Activated T-cell treated with anti-CD3 and anti-CD28 coated beads, Interleukin-2, amount 50 U/mL, for 4 hours (primary cell): ENCODE data around the gene BCL2L15. TPM values are rescaled to one million over a fixed set of nuclear protein-coding genes. Genes with fewer than 3 reads are reported as not detected.

Experiments
- ATAC-seq, 2 donors: fragments of 200-7000 bp; cut with Tn5 transposase; one replicate each; pipeline ENCODE4 v1.10.0; 2021
- DNase-seq: peaks from one replicate; pipeline ENCODE4 v3.0.0-alpha.2; 2020
- H3K27me3 Mint-ChIP-seq: one replicate; pipeline ENCODE4 v1.8.0; 2021; ENCODE audit warnings: low read depth, mixed read lengths
- H3K36me3 Mint-ChIP-seq: one replicate; pipeline ENCODE4 v1.8.0; 2022; ENCODE audit warnings: mixed read lengths; ENCODE audit not compliant: insufficient read depth
- H3K4me1 Mint-ChIP-seq: one replicate; pipeline ENCODE4 v1.8.0; 2021; ENCODE audit warnings: low read depth, mixed read lengths
- H3K4me3 Mint-ChIP-seq: one replicate; pipeline ENCODE4 v1.8.0; 2021; ENCODE audit warnings: mild to moderate bottlenecking, moderate library complexity, mixed read lengths
- H3K9me3 Mint-ChIP-seq: one replicate; pipeline ENCODE4 v1.8.0; 2021; ENCODE audit warnings: mixed read lengths
- total RNA-seq, 3 donors: library from RNA; stranded (reverse); gene quantifications; one replicate each; pipeline ENCODE4 v1.2.1, GENCODE V29; 2021

The BCL2L15 gene
- total RNA-seq = 1 to 10 TPM in 2 of 3 donors, under 1 TPM in 1; 0.74 to 1.6 (median 1.4) TPM

DNA sequence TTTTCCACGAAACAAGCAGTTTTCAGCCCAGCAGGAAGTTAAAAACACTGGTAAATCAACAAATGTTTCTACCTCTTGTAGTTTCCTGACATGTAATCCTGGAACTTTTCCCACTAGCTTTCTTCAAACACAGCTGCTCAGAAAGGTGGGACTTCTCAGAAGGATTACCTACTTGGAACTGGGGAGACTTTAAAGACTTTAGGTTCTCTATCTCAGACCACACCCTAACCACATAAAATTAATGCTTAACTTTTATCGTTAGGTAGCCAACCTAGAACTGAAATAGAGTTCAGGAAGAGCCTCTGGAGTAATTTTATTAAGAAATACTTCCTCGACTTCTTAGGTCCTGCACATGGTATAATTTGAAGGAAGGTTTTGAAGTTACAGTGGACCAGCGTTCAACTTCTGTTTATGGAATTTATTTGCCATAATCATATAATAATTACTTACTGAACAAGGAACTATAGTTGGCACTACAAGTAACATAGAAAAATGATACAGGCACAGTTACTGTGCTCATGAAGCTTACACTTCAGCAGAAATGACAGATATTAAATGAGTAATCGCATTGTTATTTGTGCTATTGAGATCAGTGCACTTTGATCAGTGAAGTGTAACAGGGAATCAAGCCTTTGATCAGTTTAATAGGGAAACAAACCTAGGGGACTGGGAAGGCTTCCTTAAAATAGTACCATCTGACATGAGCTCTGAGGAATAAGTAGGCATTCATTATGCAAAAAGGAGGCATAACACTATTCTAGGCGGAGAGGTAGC is at the start of gene BCL2L15:
Gene BCL2L15, minus strand, starts transcription at position 180 of the 774 bp plus-strand sequence. CDS start 206 bp downstream, outside the sequence.
- Mint-ChIP-seq H3K36me3 (peaks cover 8% of the 10 kb centered on the region), H3K9me3 (no peaks in the 10 kb centered on the region), H3K4me3 (no peak within 1 kb of the TSS), H3K27me3 (no peaks in the 10 kb centered on the region), H3K4me1 (peaks cover 30% of the 10 kb centered on the region)
- DNase-seq (no peak), ATAC-seq (no peak)

DNA sequence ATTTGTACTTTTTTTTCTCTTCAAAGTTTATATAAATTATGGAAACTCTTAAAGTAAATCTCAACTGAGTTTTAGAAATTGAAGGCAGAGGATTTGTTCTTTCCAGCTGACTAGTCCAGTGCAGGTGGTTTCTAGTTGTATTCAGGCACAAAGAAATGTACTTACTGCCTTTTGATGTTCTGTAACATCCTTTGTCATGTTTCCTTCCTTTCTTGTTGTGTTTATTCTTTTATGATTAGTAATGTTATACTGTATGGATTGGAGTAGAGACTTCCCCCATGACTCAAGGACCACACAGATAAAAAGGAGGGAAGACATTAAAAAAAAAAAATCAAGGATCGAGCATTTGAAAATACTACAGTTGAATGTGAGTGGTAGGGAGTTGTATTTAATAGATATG is 49.8 kb upstream of the BCL2L15 start:
- no peak for DNase-seq
- Mint-ChIP-seq H3K9me3 (no peaks in the 10 kb centered on the region), H3K27me3 (no peaks in the 10 kb centered on the region), H3K36me3 (peaks cover 33% of the 10 kb centered on the region), H3K4me1 (peaks cover 89% of the 10 kb centered on the region), H3K4me3 (peak overlapping the region; percentile 61)
- ATAC-seq = no peak

DNA sequence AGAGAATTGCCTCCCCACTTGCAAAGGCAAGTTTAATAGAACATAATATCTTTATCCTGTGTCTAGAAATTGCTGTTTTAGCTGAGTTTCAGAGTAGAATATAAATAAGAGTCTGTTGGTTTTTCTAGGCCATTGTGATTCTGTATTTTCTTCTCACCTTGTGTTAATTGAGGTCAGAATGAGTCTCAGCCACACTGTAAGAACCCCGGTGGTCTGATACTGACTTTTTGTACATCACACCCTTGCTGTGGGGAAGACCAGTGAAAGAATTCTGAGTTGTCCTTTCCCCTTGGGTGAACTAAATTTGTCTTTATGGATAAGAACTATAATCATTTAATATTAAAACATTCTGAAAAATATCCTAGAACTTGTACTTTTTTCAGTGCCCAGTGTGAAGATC is 48.6 kb upstream of the BCL2L15 start:
- DNase-seq = no peak
- Mint-ChIP-seq H3K9me3 (no peaks in the 10 kb centered on the region), H3K4me3 (no peak overlapping the region), H3K4me1 (peaks cover 93% of the 10 kb centered on the region), H3K36me3 (peaks cover 29% of the 10 kb centered on the region), H3K27me3 (no peaks in the 10 kb centered on the region)
- ATAC-seq = no peak

DNA sequence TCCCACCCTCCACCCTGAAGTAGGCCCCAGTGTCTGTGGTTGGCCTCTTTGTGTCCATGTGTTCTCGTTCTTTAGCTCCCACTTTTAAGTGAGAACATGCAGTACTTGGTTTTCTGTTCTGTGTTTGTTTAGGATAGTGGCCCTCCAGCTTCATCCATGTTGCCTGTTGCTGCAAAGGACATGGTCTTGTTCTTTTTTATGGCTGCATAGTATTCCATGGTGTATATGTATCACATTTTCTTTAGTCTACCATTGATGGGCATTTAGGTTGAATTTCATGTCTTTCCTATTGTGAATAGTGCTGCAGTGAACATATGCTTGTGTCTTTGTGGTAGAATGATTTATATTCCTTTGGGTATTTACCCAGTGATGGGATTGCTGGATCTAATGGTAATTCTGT is 47.8 kb upstream of the BCL2L15 start:
- H3K36me3 Mint-ChIP-seq = peaks cover 21% of the 10 kb centered on the region
- H3K9me3 Mint-ChIP-seq = no peaks in the 10 kb centered on the region
- no peak for DNase-seq
- peaks cover 93% of the 10 kb centered on the region for H3K4me1 Mint-ChIP-seq
- H3K4me3 Mint-ChIP-seq = no peak overlapping the region
- no peaks in the 10 kb centered on the region for H3K27me3 Mint-ChIP-seq
- ATAC-seq = no peak

DNA sequence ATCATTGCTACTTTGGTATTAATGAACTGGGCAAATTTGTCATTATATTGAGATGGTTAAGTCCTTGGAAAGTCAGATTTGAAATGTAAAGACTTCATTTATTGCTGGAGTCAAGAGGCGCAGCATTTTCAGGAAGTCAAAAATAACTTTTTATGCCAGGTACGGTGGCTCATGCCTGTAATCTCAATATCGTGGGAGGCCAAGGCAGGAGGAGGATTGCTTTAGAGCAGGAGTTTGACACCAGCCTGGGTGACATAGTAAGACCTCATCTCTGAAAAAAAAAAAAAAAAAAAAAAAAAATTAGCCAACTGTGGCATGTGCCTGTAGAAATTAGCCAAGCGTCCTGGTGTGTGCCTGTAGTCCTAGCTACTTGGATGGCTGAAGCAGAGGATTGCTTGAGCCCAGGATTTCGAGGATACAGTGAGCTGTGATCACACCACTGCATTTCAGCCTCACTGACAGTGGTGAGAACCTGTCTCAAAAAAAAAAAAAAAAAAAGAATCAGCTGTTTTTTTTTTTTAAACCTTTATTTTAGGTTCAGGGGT is 47.2 kb upstream of the BCL2L15 start:
- Mint-ChIP-seq H3K4me1 (peaks cover 88% of the 10 kb centered on the region), H3K9me3 (no peaks in the 10 kb centered on the region), H3K4me3 (no peak overlapping the region), H3K36me3 (peaks cover 21% of the 10 kb centered on the region), H3K27me3 (no peaks in the 10 kb centered on the region)
- no peak for ATAC-seq
- no peak for DNase-seq

DNA sequence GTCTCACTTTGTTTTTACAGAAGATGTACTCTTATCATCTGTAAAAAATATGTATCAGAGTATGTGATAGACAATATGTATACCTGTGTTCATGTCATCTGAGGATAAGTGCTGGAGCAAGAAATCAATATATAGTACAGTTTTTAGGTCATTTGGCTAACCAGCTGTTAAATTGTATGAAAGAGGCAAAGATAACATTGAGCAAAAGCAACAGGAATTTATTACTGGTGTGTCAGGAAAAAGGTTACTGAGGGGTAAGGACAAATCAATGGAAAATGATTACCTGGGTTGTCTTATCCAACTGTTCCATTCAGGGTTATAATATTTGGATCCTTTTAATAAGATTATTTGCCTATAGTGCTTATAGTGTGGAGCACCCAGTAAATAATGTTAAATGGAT is 46.6 kb upstream of the BCL2L15 start:
- H3K9me3 Mint-ChIP-seq = no peaks in the 10 kb centered on the region
- DNase-seq (no peak), ATAC-seq (no peak)
- H3K36me3 Mint-ChIP-seq = peaks cover 21% of the 10 kb centered on the region
- peak overlapping the region; percentile 95 for H3K4me3 Mint-ChIP-seq
- no peaks in the 10 kb centered on the region for H3K27me3 Mint-ChIP-seq
- peaks cover 84% of the 10 kb centered on the region for H3K4me1 Mint-ChIP-seq

DNA sequence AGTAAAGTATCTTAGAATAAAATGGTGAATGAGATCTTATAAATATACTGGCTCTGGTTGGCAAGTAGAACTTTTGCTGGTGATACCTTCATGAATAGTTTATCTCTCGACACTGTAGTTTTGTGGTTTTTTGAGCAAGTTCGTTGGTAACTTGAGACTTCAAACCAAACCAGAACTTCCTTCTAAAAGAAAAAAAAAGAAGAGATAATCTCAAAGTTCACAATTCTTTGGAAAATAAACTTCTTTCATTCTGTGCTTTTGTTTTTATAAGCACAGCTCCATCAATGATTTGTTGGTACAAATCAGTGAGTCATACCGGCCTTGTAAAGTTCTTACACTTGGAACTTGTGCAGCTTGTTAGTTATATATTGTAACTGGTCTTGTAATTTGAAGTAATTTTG is 44.1 kb upstream of the BCL2L15 start:
- DNase-seq (no peak), ATAC-seq (no peak)
- peak overlapping the region; percentile 95 for H3K4me3 Mint-ChIP-seq
- H3K4me1 Mint-ChIP-seq = peaks cover 74% of the 10 kb centered on the region
- H3K36me3 Mint-ChIP-seq = peaks cover 16% of the 10 kb centered on the region
- no peaks in the 10 kb centered on the region for H3K27me3 Mint-ChIP-seq
- H3K9me3 Mint-ChIP-seq = no peaks in the 10 kb centered on the region

DNA sequence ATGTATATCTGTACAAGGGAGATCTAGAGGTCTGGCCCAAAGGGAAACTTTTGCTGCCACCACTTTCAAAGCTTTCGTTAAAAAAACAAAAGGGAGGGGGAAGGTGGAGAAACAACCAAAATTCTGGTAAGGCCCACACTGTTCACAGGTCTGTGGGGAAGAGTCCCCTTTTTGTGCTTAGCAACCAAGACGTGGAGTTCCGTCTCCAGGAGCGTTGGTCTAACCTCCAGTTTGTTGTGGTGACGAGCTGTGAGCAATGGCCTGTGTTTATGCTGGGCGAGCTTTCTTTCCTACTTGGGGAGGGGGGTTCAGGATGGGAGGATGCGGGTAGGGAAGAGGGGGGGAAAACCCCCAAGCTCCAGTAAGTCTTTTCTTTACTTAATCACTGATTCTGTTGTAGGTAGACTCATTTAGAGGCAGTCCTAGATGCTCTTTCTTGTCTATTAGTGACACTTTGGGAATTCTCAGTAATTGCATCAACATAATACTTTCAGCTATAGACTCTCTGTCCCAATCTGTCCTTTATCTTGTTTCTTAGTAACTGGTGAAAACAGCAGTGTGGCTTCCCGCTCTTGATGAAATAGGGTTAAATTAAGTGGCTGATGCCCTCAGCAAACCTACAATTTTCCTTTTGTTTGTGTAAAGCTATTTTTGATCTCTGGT is 43.2 kb upstream of the BCL2L15 start:
- ATAC-seq = peak; percentile 44 to 51

DNA sequence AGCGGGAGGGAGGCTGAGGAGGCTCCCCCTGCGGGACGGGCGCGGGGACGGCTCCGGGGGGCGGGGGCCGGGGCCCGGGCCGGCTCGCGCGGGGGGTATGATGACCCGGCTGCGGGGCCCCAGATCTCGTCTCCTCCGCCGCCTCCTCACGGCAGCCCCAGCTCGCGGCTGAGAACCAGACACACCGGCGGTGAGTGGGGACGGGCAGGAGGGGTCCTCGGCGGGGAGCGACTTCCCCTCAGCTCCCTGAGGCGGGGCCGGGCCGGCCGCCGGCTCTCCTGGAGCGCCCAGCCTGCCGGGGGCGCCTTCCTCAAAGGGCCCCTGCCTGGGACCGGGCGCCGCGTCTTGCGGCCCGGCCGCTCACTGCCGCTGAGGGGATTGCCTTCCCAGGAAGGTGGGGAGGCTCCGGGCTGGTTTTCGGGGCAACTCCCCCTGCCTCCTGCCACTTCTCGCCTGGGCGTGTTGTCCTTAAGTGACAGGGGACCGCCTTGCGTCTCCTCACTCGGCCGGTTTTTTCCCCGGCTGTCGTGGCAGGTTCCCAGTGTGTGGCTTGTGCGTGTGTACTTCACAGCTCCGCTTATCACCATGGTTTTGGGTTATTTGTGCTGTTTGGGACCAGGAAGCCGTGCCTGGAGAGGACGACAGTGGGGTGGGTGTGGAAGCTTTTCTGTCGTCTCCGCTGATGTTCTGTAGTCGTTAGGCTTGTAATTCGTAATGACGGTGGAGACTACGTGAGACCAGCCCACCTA is 42.5 kb upstream of the BCL2L15 start:
- Mint-ChIP-seq H3K4me3 (peak overlapping the region; percentile 95), H3K9me3 (no peaks in the 10 kb centered on the region), H3K27me3 (no peaks in the 10 kb centered on the region), H3K4me1 (peaks cover 58% of the 10 kb centered on the region), H3K36me3 (peaks cover 16% of the 10 kb centered on the region)
- DNase-seq (peak; percentile 41), ATAC-seq (peak; percentile 47 to 51)

More for the DNA sequence above, 43.2 kb upstream of the BCL2L15 start:
- Mint-ChIP-seq H3K4me1 (peaks cover 65% of the 10 kb centered on the region), H3K4me3 (peak overlapping the region; percentile 95), H3K36me3 (peaks cover 16% of the 10 kb centered on the region), H3K27me3 (no peaks in the 10 kb centered on the region), H3K9me3 (no peaks in the 10 kb centered on the region)
- peak; percentile 45 for DNase-seq

DNA sequence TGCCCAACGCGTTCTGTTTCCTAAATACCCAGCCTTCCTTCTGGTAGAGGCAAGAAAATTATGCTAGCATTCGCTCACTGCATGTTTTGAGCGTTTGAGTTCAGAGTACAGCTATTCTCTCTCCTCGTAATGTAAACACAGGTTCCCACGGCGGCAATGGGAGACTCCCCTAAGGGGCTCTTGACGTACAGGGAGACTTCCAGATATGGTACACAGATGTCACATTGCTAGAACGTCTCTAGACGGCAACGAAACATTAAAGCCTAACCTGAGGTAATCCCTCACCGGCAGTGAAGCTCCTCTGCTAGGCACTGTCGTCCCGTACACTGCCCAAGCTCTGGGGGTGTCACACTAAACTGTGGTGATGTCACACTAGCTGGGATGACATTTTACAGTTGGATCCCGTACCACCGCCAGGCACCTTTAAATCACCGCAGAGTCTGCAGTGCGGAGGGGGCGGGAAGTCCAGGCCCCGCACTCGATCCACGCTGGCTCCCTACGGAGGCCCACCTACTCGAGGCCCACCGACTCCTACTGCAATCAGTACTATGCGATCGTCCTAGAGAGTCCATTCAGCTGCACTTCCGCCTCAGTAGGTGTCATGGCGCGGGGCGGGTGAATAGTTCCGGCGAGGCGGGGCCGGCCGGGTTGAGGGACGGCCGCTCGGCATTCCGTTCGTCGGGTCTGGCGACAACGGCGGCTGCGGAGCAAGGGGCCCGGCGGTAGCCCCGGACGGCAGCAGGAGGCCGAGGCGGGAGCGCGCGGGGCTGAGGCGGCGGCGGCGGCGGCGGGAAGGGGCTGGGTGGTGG is 41.8 kb upstream of the BCL2L15 start, which contains the start of gene HIPK1:
Gene HIPK1, plus strand, starts transcription at position 384 of the 809 bp plus-strand sequence.
- peaks cover 53% of the 10 kb centered on the region for H3K4me1 Mint-ChIP-seq
- peaks cover 13% of the 10 kb centered on the region for H3K36me3 Mint-ChIP-seq
- peak; percentile 72 to 73 for ATAC-seq
- peak within 1 kb of the TSS; percentile 97 for H3K4me3 Mint-ChIP-seq
- no peaks in the 10 kb centered on the region for H3K27me3 Mint-ChIP-seq
- H3K9me3 Mint-ChIP-seq = no peaks in the 10 kb centered on the region
- DNase-seq = peak; percentile 87

DNA sequence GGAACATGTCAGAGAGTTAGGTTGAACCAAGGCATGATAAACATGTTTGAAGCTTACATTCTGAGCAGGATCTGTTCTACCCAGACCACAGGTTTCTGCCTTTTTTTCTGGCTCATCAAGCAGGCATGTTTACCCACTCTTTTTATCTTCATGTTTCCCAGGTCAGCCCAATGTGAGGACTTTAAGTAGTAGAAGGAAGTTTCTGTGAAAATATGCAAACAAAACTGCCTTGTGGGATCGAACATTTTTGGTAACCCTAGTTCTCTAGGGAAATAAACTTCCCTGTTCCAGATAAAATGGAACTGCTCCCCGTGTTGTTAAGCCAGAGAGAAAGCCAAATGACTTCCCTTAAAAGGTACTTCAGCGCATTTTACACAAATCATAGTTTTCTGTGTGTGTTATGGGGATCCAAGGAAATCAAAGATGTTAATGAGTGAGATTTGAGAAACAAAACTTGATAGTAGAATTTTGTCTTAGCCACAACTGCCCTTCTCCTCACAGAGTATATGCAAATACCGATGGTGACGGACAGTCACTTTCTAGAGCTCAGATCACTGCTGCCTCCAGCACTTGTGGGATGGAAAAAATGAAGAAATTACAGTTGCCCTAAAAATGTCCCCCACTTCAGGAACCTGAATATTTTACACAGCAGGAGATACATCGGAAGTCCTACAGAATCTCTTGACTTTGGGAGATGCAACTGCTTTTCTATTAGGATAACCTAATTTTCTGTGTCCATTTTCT is 41.0 kb upstream of the BCL2L15 start:
- Mint-ChIP-seq H3K4me3 (peak overlapping the region; percentile 97), H3K9me3 (no peaks in the 10 kb centered on the region), H3K4me1 (peaks cover 45% of the 10 kb centered on the region), H3K27me3 (no peaks in the 10 kb centered on the region), H3K36me3 (peaks cover 8% of the 10 kb centered on the region)
- no peak for DNase-seq
- ATAC-seq = no peak

DNA sequence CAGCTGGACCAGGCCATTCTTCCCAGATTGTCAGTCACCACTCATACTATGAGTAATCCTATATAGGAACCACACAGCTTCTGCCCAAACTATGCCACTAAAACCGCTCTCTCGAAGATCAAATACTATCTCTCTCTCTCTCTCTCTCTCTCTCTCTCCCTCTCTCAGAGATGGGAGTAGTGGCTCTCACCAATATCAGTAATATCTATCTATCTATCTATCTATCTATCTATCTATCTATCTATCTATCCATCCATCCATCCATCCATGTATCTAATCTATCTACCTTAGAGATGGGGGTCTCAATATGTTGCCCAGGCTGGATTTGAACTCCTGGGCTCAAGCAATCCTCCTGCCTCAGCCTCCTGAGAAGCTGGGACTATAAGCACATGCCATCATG is 37.1 kb upstream of the BCL2L15 start:
- Mint-ChIP-seq H3K36me3 (no peaks in the 10 kb centered on the region), H3K4me3 (no peak overlapping the region), H3K4me1 (peaks cover 15% of the 10 kb centered on the region), H3K27me3 (peaks cover 3% of the 10 kb centered on the region), H3K9me3 (no peaks in the 10 kb centered on the region)
- no peak for DNase-seq
- ATAC-seq = no peak

DNA sequence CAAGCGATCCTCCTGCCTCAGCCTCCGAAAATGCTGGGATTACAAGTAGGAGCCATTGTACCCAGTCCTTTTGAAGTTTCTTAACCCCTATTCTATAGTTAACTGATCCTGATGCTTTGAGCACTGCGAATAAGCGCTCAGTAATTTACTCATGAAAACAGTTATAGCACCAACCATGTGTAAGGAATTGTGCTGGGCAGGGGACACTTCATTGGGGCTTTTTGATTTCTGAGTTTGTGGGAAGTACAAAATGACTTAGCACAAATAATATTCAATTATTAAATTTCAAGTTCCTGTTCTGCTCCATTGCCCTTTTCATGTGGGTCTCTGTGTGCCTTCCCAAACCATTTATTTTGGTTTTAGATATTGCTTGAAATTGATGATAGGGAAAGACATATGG is 35.6 kb upstream of the BCL2L15 start:
- Mint-ChIP-seq H3K27me3 (peaks cover 3% of the 10 kb centered on the region), H3K36me3 (no peaks in the 10 kb centered on the region), H3K4me1 (peaks cover 4% of the 10 kb centered on the region), H3K4me3 (no peak overlapping the region), H3K9me3 (no peaks in the 10 kb centered on the region)
- DNase-seq = no peak
- no peak for ATAC-seq
